ENCODE data around the gene SCYL2.
"Not testable (repeated sequence)": the region's sequence is repeated elsewhere in the genome, so short reads cannot be mapped to it uniquely, and the experiment has no call there.

Gene SCYL2

GRCh38 chr12:100253437-100253836 lies 13.5 kb upstream of the SCYL2 start:
- no peaks in the 10 kb centered on the region for H3K9me3 ChIP-seq
- H3K36me3 ChIP-seq: no peaks in the 10 kb centered on the region
- no peak overlapping the region for H3K27ac ChIP-seq
- no peak for TF ChIP-seq CTCF (IDR thresholded peaks at IDR 0.05)
- H3K4me1 ChIP-seq (ENCODE audit: control insufficient read depth in 1 of 2, insufficient read depth in 1 of 2, low read depth in 1 of 2, low read length in 1 of 2): no peaks in the 10 kb centered on the region
- no peaks in the 10 kb centered on the region for H3K27me3 ChIP-seq
- no peak overlapping the region for H3K4me3 ChIP-seq (ENCODE audit: low read depth in 1 of 2, low read length in 1 of 2)

- no peaks in the 10 kb centered on the region for H3K36me3 ChIP-seq
- H3K27ac ChIP-seq: no peak overlapping the region
- no peaks in the 10 kb centered on the region for H3K4me1 ChIP-seq (ENCODE audit: control insufficient read depth in 1 of 2, insufficient read depth in 1 of 2, low read depth in 1 of 2, low read length in 1 of 2)
- no peak overlapping the region for H3K4me3 ChIP-seq (ENCODE audit: low read depth in 1 of 2, low read length in 1 of 2)
- no peak for TF ChIP-seq CTCF (IDR thresholded peaks at IDR 0.05)
- H3K27me3 ChIP-seq: no peaks in the 10 kb centered on the region
- H3K9me3 ChIP-seq: no peaks in the 10 kb centered on the region
These were observed 12.1 kb upstream of the SCYL2 start for GRCh38 chr12:100254876-100255275.

GRCh38 chr12:100258127-100258526 lies 8.8 kb upstream of the SCYL2 start:
- Histone ChIP-seq H3K27ac (no peak overlapping the region), H3K9me3 (no peaks in the 10 kb centered on the region), H3K4me1 (ENCODE audit: control insufficient read depth in 1 of 2, insufficient read depth in 1 of 2, low read depth in 1 of 2, low read length in 1 of 2) (no peaks in the 10 kb centered on the region), H3K4me3 (ENCODE audit: low read depth in 1 of 2, low read length in 1 of 2) (no peak overlapping the region), H3K27me3 (no peaks in the 10 kb centered on the region), H3K36me3 (no peaks in the 10 kb centered on the region)
- no peak for TF ChIP-seq CTCF (IDR thresholded peaks at IDR 0.05)

GRCh38 chr12:100263131-100263530 lies 3.8 kb upstream of the SCYL2 start:
- TF ChIP-seq CTCF (IDR thresholded peaks at IDR 0.05): no peak
- H3K4me3 ChIP-seq (ENCODE audit: low read depth in 1 of 2, low read length in 1 of 2): no peak overlapping the region
- H3K9me3 ChIP-seq: no peaks in the 10 kb centered on the region

GRCh38 chr12:100265107-100265506 lies 1.9 kb upstream of the SCYL2 start:
- not testable (repeated sequence) for H3K4me3 ChIP-seq (ENCODE audit: low read depth in 1 of 2, low read length in 1 of 2); H3K9me3 ChIP-seq; H3K27me3 ChIP-seq; H3K36me3 ChIP-seq; H3K27ac ChIP-seq
- H3K4me1 ChIP-seq (ENCODE audit: control insufficient read depth in 1 of 2, insufficient read depth in 1 of 2, low read depth in 1 of 2, low read length in 1 of 2): peaks cover 25 to 30% of the 10 kb centered on the region in 2 experiments

More at GRCh38 chr12:100263131-100263530, 3.8 kb upstream of the SCYL2 start:
- peaks cover 9 to 13% of the 10 kb centered on the region in 2 experiments for H3K4me1 ChIP-seq (ENCODE audit: control insufficient read depth in 1 of 2, insufficient read depth in 1 of 2, low read depth in 1 of 2, low read length in 1 of 2)
- H3K27ac ChIP-seq: no peak overlapping the region
- H3K27me3 ChIP-seq: no peaks in the 10 kb centered on the region
- H3K36me3 ChIP-seq: no peaks in the 10 kb centered on the region

GRCh38 chr12:100265732-100266584 lies 1.0 kb upstream of the SCYL2 start:
- Histone ChIP-seq H3K4me1 (ENCODE audit: control insufficient read depth in 1 of 2, insufficient read depth in 1 of 2, low read depth in 1 of 2, low read length in 1 of 2) (peaks cover 25 to 30% of the 10 kb centered on the region in 2 experiments), H3K4me3 (ENCODE audit: low read depth in 1 of 2, low read length in 1 of 2) (peak overlapping the region; percentile 75 to 98), H3K27ac (peak overlapping the region; percentile 97), H3K9me3 (no peaks in the 10 kb centered on the region), H3K27me3 (no peaks in the 10 kb centered on the region), H3K36me3 (no peaks in the 10 kb centered on the region)
- no peak for TF ChIP-seq CTCF (IDR thresholded peaks at IDR 0.05)

Measured in neutrophil (primary cell).